A673 (cell line): Measurements from ENCODE around the gene ZSWIM6. TPM values are rescaled to one million over a fixed set of nuclear protein-coding genes. Genes with fewer than 3 reads are reported as not detected.

Experiments
- BruUV-seq: library from RNA; stranded (reverse); fragments of 400-500 nt; replicated peaks from 2 replicates; lab custom pipeline; 2021; lab: Mats Ljungman, UMichigan
- CTCF ChIA-PET: fragments of 300-600 bp; sonication (Branson Sonifier 250); formaldehyde crosslinking; loops from one replicate; lab custom pipeline; 2022; ENCODE audit warnings: antibody characterized with exemption; lab: Charles Lee
- POLR2A ChIA-PET: fragments of 300-600 bp; sonication (Branson Sonifier 250); formaldehyde crosslinking; loops from one replicate; lab custom pipeline; 2022; ENCODE audit warnings: antibody characterized with exemption; ENCODE audit not compliant: low non-redundant PET; lab: Charles Lee
- DNase-seq: peaks from one replicate; pipeline ENCODE4 v3.0.0-alpha.2; 2015; ENCODE audit warnings: low spot score
- H3K27ac ChIP-seq: fragments of 200-600 bp; sonication (generic); 2 replicates; pipeline ENCODE4 v1.5.1; 2016; ENCODE audit warnings: mixed run types, low read depth, mild to moderate bottlenecking, mixed read lengths, antibody characterized with exemption, low read length; ENCODE audit not compliant: poor library complexity, severe bottlenecking
- H3K27me3 ChIP-seq: fragments of 200-600 bp; sonication (generic); replicated peaks from 2 replicates; pipeline ENCODE4 v1.6.1; 2017; ENCODE audit warnings: mixed run types, low read depth, mild to moderate bottlenecking, mixed read lengths, antibody characterized with exemption, low read length; ENCODE audit not compliant: insufficient read depth, poor library complexity
- H3K36me3 ChIP-seq: fragments of 200-600 bp; sonication (generic); 2 replicates; pipeline ENCODE4 v1.6.1; 2016; ENCODE audit warnings: mixed run types, mild to moderate bottlenecking, mixed read lengths, antibody characterized with exemption, low read length; ENCODE audit not compliant: insufficient read depth, poor library complexity, severe bottlenecking
- H3K4me1 ChIP-seq: fragments of 200-600 bp; sonication (generic); 2 replicates; pipeline ENCODE4 v1.6.1; 2017; ENCODE audit warnings: mixed run types, mild to moderate bottlenecking, mixed read lengths, antibody characterized with exemption, low read length; ENCODE audit not compliant: insufficient read depth, poor library complexity, severe bottlenecking
- H3K4me3 ChIP-seq: fragments of 200-600 bp; sonication (generic); 2 replicates; pipeline ENCODE4 v1.5.1; 2016; ENCODE audit warnings: low read depth, mixed run types, mild to moderate bottlenecking, mixed read lengths, low read length; ENCODE audit not compliant: poor library complexity, severe bottlenecking
- H3K9me3 ChIP-seq: fragments of 200-600 bp; sonication (generic); 2 replicates; pipeline ENCODE4 v1.6.1; 2016; ENCODE audit warnings: mixed run types, low read depth, mild to moderate bottlenecking, mixed read lengths, antibody characterized with exemption, low read length; ENCODE audit not compliant: poor library complexity, severe bottlenecking
- CTCF ChIP-seq: fragments of 300-800, 200-600 bp; sonication (generic); conservative IDR thresholded peaks from 2 replicates; pipeline ENCODE4 v1.5.1; 2017; ENCODE audit warnings: low read depth, mild to moderate bottlenecking, antibody characterized with exemption, low read length, moderate library complexity, mixed read lengths
- EZH2 ChIP-seq: fragments of 200-600 bp; sonication (generic); IDR thresholded peaks from 2 replicates; pipeline ENCODE4 v1.6.1; 2017; ENCODE audit warnings: borderline replicate concordance, low read depth, mild to moderate bottlenecking, mixed read lengths, antibody characterized with exemption, low read length; ENCODE audit not compliant: poor library complexity, severe bottlenecking
- intact Hi-C: fragments of 100-400 bp; cut with micrococcal nuclease; formaldehyde crosslinking; loops from one replicate; pipeline ENCODE4 v1.10.0; 2022; ENCODE audit not compliant: unreplicated experiment
- total RNA-seq: library from RNA; stranded (reverse); gene quantifications from 2 replicates; pipeline ENCODE4 v1.2.3, GENCODE V29; 2021

The ZSWIM6 gene
- total RNA-seq, 1 experiment from 2014 or later: 47.3 TPM

- no peaks in the 10 kb centered on the region for H3K27me3 ChIP-seq
- H3K4me1 ChIP-seq: peaks cover 6% of the 10 kb centered on the region
- H3K4me3 ChIP-seq: no peak overlapping the region
- BruUV-seq: no TSS peak
- no peak overlapping the region for H3K27ac ChIP-seq
- intact Hi-C loops: no loop called here
- no peak for TF ChIP-seq CTCF
- no peak for TF ChIP-seq EZH2
- ChIA-PET CTCF (no interaction called here), POLR2A (no interaction called here)
- no peak for DNase-seq
- H3K9me3 ChIP-seq: no peaks in the 10 kb centered on the region
- H3K36me3 ChIP-seq: no peaks in the 10 kb centered on the region
These were observed 238.7 kb downstream of the ZSWIM6 start for GRCh38 chr5:61570767-61571166.

GRCh38 chr5:61572959-61573358 lies 240.9 kb downstream of the ZSWIM6 start:
- Histone ChIP-seq H3K27ac (no peak overlapping the region), H3K4me1 (peaks cover 6% of the 10 kb centered on the region), H3K9me3 (no peaks in the 10 kb centered on the region), H3K4me3 (no peak overlapping the region), H3K36me3 (no peaks in the 10 kb centered on the region), H3K27me3 (no peaks in the 10 kb centered on the region)
- intact Hi-C loops: no loop called here
- no peak for TF ChIP-seq CTCF
- TF ChIP-seq EZH2: no peak
- no peak for DNase-seq
- ChIA-PET CTCF (no interaction called here), POLR2A (no interaction called here)
- BruUV-seq: no TSS peak

DNA sequence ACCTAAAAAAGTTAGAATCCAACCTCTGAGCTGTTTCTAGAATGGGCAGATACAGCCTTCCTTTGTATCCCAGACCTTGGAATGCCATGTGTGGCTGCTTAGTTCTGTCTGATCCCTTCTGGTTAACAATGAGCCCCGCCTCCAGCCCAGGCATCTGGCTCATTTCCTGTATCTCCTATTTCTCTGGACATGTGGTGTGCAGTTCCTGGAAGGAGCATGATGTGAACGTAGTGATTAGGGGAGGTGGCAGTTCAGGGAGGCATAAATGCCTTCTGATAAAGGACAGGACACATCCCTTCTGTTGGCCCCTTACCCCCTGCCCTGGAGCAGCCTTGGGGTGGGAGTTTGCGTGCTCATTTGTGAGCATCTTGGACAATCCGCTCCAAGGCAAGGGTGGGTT lies 243.0 kb downstream of the ZSWIM6 start:
- no peaks in the 10 kb centered on the region for H3K36me3 ChIP-seq
- intact Hi-C loops: no loop called here
- CTCF ChIA-PET: no interaction called here
- peak; percentile 68 for DNase-seq
- TF ChIP-seq EZH2 (no peak), CTCF (no peak)
- no peak overlapping the region for H3K4me3 ChIP-seq
- no peaks in the 10 kb centered on the region for H3K9me3 ChIP-seq
- H3K27me3 ChIP-seq: no peaks in the 10 kb centered on the region
- peaks cover 6% of the 10 kb centered on the region for H3K4me1 ChIP-seq
- no TSS peak for BruUV-seq
- no peak overlapping the region for H3K27ac ChIP-seq
- POLR2A ChIA-PET: no interaction called here
